ENCODE results near the gene EPS8. TPM values are rescaled to one million over a fixed set of nuclear protein-coding genes. Genes with fewer than 3 reads are reported as not detected.

The EPS8 gene
- total and polyA plus RNA-seq, 7 donors, result 47.7 to 132 (median 108) TPM

DNA sequence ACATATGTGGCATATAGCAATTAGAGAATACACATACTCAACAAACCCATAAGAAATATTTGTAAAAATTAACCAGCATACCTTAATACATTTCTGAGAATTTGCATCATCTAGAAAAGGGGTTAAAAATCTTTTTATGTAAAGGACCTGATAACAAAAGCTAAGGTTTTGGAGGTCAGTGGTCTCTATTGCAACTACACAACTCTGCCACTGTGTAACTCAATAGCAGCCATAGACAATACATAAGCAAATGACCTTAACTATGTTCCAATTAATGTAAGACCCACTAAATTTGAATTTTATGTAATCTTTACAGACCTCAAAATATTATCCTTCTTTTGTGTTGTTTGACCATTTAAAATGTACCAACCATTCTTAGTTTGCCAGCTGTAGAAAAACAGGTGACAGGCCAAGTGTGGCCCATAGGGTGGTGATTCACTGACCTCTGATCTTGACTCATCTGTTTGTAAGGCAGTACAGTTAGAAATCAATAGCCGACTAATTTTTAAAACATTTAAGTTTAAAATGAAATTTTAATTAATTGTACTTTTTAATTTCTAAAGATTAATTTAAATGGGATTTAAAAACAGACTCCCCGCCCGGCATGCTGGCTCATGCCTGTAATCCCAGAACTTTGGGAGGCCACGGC, 7.4 kb upstream of the EPS8 start:
- no peaks in the 10 kb centered on the region for H3K36me3 ChIP-seq
- no peak overlapping the region for H3K27ac ChIP-seq
- no peak for DNase-seq
- intact Hi-C loops (cut with DNase I), result no loop called here
- H3K27me3 ChIP-seq, result no peaks in the 10 kb centered on the region
- no peak overlapping the region for H3K4me3 ChIP-seq
- no peaks in the 10 kb centered on the region for H3K9me3 ChIP-seq
- TF ChIP-seq EP300 (IDR thresholded peaks at IDR 0.05), result no peak
- no peak for TF ChIP-seq POLR2A (IDR thresholded peaks at IDR 0.05)
- TF ChIP-seq POLR2AphosphoS5 (IDR thresholded peaks at IDR 0.05), result no peak
- TF ChIP-seq, protein P1, sequence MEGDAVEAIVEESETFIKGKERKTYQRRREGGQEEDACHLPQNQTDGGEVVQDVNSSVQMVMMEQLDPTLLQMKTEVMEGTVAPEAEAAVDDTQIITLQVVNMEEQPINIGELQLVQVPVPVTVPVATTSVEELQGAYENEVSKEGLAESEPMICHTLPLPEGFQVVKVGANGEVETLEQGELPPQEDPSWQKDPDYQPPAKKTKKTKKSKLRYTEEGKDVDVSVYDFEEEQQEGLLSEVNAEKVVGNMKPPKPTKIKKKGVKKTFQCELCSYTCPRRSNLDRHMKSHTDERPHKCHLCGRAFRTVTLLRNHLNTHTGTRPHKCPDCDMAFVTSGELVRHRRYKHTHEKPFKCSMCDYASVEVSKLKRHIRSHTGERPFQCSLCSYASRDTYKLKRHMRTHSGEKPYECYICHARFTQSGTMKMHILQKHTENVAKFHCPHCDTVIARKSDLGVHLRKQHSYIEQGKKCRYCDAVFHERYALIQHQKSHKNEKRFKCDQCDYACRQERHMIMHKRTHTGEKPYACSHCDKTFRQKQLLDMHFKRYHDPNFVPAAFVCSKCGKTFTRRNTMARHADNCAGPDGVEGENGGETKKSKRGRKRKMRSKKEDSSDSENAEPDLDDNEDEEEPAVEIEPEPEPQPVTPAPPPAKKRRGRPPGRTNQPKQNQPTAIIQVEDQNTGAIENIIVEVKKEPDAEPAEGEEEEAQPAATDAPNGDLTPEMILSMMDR (IDR thresholded peaks at IDR 0.05), result no peak
- no peaks in the 10 kb centered on the region for H3K4me1 ChIP-seq
- 85 to 93% methylated on average over 4 of the region's 4 CpGs for WGBS, 2 donors

DNA sequence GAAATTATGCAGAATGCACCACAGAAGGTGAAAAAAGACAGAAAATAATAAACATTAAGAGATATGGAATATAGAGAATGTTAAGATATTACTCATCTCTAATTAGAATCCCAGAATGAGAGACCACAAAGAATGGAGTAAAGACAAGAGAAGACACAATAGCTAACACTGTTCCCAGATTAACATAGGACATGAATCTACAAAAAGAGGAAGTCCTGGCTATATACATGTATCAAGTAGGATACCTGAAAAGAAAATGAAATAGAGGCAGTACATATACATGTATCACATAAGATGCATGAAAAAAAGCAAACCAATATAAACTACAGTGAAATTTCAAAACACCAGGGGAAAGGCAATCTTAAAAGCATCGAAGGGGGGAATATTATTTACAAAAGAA, 5.6 kb upstream of the EPS8 start:
- DNase-seq, result no peak
- Histone ChIP-seq H3K27me3 (no peaks in the 10 kb centered on the region), H3K27ac (no peak overlapping the region), H3K4me3 (no peak overlapping the region), H3K9me3 (no peaks in the 10 kb centered on the region), H3K36me3 (no peaks in the 10 kb centered on the region), H3K4me1 (peaks cover 0 to 6% (median 0%) of the 10 kb centered on the region in 4 donors)
- WGBS, 2 donors, result 89 to 91% methylated on average over 1 of the region's 1 CpG
- intact Hi-C loops (cut with DNase I), result loop anchor here (5.0 kb wide), 1 partner anchor 198 kb away; no protein-coding TSS in a partner anchor
- TF ChIP-seq POLR2A (IDR thresholded peaks at IDR 0.05) (no peak), POLR2AphosphoS5 (IDR thresholded peaks at IDR 0.05) (no peak), EP300 (IDR thresholded peaks at IDR 0.05) (no peak)
- TF ChIP-seq, protein P1 (IDR thresholded peaks at IDR 0.05), result no peak

DNA sequence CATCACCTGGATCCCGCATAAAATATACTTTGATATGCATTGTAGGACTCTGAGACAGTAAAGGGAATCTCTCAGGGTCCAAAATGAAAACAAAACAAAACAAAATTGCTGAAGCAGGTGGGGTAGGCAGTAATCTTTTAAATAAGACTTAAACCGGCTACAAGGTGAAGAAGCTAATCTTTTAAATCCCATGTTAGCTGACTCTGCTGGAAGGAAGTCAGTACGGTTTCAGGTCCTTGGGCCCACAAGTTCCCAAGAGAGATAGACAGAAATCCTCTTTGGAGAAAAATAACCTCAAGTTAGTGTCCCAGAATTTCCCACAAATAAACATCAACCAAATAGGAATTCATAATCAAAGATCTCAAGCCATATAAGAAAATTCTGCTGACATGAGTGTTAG, 5.0 kb upstream of the EPS8 start:
- Histone ChIP-seq H3K9me3 (no peaks in the 10 kb centered on the region), H3K4me1 (peaks cover 0 to 6% (median 0%) of the 10 kb centered on the region in 4 donors), H3K27me3 (no peaks in the 10 kb centered on the region), H3K27ac (no peak overlapping the region), H3K4me3 (no peak overlapping the region), H3K36me3 (no peaks in the 10 kb centered on the region)
- 89 to 92% methylated on average over 3 of the region's 3 CpGs for WGBS, 2 donors
- DNase-seq, result no peak
- TF ChIP-seq, protein P1 (IDR thresholded peaks at IDR 0.05), result no peak
- TF ChIP-seq POLR2AphosphoS5 (IDR thresholded peaks at IDR 0.05), result no peak
- no peak for TF ChIP-seq EP300 (IDR thresholded peaks at IDR 0.05)
- no peak for TF ChIP-seq POLR2A (IDR thresholded peaks at IDR 0.05)
- intact Hi-C loops (cut with DNase I), result loop anchor here (5.0 kb wide), 1 partner anchor 197 kb away; no protein-coding TSS in a partner anchor

DNA sequence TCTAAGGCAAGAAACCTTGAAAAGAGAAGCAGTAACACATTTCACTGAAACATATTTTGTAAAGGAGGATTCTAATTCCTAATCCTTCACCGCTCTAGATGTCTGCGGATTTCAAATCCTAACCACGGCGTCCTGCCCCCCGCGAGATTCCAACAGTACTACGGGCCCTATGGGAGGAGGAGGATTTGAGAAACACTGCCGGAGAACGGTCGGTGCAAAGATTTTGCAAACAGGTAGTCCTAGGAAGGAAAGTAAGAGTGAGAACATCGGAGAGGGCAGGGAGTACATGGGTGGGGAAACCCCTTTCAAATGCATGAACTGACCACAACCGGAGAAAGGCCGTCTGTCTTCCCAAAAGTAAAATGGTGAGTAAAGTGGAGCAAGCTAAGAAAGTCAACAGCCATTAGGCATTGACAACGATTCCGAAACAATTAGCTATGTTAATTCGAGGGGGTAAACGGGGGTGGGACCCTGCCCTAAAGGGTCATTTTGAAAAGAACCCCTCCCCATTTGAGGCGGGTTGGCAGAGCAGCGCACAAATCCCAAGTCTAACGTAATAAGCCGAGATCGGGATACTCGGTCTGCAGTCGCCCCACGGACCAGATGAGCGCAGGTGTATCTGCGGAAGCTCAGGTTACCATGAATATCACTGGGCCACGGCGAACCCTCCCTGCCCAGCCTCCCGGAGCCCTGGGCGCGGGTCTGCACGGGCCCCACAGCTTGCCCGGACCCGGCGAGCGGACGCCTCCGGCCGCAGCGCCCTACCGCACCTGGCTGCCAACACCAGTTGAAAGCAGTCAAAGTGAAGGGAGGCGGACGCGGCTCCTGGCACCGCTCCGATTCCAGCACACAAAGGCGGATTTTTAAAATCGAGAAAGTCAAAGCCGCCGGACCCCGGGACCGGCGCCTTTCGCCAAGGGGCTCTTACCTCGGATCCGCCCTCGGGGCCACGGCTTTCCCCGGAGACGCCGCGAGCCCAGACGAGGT, 662 bp downstream of the EPS8 start:
- H3K36me3 ChIP-seq, result no peaks in the 10 kb centered on the region
- H3K4me1 ChIP-seq, result peaks cover 0 to 43% (median 19%) of the 10 kb centered on the region in 4 donors
- no peaks in the 10 kb centered on the region for H3K9me3 ChIP-seq
- H3K27me3 ChIP-seq, result no peaks in the 10 kb centered on the region
- TF ChIP-seq EP300 (IDR thresholded peaks at IDR 0.05) (no peak), POLR2AphosphoS5 (IDR thresholded peaks at IDR 0.05) (peak in 1 of 4 donors; percentile 7)
- TF ChIP-seq, protein P1 (IDR thresholded peaks at IDR 0.05), result peak in 1 of 4 experiments; percentile 22
- peak overlapping the region; percentile 63 to 91 (median 83) for H3K4me3 ChIP-seq
- H3K27ac ChIP-seq, result peak overlapping the region; percentile 94 to 97 (median 94)
- DNase-seq, result peak; percentile 72
- intact Hi-C loops (cut with DNase I), result loop anchor here (5.0 to 10.0 kb wide), 2 partner anchors 96 to 514 kb away; no protein-coding TSS in a partner anchor
- 0 to 1% methylated on average over 64 of the region's 64 CpGs for WGBS, 2 donors

Measured in sigmoid colon (tissue), 7 donors.